ELR (cell line): ENCODE measurements around the gene RBBP9.
A peak's percentile ranks its signal among the peaks of the same experiment; 100 is the strongest.
"Not testable (repeated sequence)": the region's sequence is repeated elsewhere in the genome, so short reads cannot be mapped to it uniquely, and the experiment has no call there.

Experiments
- DNase-seq: peaks from one replicate; pipeline ENCODE4 v3.0.0-alpha.2; 2015; ENCODE audit warnings: low read depth

Gene RBBP9

DNA sequence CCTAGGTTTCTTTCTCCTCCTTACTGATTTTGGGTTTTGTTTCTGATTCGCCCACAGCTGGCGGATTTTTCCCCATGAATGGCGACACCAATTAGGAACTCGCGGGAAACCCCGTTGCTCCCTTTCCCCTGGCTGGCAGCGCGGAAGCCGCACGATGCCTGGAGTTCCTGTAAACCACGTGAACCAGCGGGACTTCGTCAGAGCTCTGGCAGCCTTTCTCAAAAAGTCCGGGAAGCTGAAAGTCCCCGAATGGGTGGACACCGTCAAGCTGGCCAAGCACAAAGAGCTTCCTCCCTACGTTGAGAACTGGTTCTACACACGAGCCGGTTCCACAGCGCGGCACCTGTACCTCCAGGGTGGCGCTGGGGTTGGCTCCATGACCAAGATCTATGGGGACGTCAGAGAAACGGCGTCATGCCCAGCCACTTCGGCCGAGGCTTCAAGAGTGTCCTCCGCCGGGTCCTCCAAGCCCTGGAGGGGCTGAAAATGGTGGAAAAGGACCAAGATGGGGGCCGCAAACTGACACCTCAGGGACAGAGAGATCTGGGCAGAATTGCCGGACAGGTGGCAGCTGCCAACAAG is 7.5 kb upstream of the RBBP9 start:
- DNase-seq: no peak

DNA sequence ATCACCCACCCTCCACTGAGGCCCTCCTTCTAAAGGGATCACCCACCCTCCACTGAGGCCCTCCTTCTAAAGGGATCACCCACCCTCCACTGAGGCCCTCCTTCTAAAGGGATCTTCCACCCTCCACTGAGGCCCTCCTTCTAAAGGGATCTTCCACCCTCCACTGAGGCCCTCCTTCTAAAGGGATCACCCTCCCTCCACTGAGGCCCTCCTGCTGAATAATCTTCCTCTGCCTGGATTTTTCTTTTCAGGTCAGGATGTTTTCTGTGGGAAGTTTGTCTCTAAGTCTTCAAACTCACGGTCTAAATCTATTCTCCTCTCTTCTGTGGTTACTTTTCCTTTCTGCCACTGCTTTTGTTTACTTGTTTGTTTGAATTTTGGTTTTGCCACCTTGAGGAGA is 4.6 kb upstream of the RBBP9 start:
- DNase-seq: not testable (repeated sequence)

DNA sequence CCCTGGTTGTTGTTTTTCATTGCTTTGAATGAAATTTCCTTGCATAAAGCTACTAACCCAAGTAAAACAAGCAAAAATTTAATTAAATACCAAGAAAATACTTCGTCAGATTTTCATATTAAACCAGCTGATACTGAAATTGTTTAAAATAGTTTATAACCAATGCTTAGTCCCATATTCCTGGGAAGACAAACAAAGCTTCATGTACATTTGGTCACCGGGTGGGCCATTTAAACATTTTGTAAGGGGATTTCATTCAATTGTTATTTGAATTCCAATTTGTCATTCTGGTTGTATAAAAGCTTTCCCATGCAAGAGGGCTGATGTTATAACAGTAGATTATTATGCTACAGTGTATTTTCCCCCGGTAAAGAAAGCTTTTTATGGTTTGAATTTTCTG is 578 bp upstream of the RBBP9 start:
- DNase-seq: no peak

DNA sequence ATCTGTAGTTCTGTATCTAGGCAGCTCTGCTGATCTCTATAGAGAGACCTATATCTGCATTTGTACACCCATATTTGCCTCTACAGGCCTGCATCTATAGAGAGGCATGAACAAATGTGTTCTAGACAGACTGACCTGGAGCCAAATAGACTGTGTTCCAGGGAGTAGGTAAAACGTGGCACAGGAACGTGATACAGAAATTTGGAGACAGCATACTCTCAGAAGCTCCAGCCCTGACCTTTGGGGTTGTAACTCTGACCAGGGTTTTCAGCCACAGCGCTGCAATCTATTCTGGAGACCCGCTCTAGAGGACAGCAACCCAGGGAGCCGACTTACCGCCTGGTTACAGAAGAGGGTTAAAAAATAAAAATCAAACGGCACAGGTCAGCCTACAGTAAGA is 983 bp downstream of the RBBP9 start:
- DNase-seq: peak; percentile 17

DNA sequence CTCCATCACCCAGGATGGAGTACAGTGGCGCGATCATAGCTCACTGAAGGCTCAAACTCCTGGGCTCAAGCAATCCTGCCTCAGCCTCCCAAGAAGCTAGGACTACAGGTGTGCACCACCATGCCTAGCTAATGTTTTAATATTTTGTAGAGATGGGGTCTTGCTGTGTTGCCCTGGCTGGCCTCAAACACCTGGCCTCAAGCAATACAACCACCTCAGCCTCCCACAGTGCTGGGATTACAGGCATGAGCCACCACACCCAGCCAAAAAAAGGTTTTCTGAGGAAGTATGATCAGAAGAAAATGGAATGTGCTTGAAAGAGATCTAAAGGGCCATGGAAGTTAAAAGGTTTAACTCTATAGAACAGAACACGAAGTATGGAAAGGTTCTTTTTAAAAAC is 8.7 kb downstream of the RBBP9 start:
- no peak for DNase-seq

DNA sequence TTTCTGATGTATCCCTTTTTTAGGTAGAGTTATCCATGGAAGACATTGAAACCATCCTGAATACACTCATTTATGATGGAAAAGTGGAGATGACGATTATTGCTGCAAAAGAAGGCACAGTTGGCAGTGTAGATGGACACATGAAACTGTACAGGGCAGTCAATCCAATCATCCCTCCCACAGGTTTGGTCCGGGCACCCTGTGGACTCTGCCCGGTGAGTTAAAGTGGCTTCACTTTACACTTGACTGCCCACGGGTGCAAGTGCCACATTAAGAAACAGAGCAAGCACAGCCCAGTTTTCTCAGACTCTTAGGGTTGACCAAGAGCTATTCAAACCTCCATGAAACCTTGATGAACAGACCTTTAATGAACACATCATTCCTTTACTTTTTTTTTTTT is 15.4 kb downstream of the RBBP9 start:
- no peak for DNase-seq

DNA sequence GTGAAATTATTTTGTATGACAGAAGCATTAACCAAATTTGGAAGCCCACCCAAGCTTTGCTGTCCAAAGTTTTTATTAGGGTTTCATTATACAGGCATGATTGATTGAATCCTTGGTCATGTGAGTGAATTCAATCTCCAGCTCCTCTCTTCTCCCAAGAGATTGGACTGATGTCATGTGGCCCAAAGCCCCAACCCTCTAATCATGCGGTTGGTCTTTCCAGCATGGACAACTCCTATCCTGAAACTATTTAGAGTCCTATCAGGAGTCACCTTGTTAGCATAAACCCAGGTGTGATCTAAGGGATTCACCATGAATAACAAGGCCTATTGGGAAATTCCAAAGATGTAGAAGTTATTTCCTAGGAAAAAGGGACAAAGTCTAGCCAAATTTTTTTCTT is 19.2 kb downstream of the RBBP9 start:
- DNase-seq: no peak

DNA sequence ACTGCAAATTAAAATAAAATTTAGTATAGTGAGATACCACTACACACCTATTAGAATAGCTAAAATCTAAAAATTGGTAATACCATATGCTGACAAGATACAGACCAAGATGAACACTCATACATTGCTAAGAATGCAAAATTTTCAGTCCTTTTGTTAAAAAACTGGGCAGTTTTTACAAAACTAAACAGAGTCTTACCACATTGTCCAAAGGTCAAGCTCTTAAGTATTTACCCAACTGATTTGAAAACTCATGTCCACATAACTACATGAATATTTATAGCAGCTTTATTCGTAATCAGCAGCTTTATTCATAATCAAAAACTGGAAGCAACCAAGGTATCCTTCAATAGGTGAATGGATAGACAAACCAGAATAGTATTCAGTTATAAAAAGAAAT is 19.8 kb downstream of the RBBP9 start:
- no peak for DNase-seq

DNA sequence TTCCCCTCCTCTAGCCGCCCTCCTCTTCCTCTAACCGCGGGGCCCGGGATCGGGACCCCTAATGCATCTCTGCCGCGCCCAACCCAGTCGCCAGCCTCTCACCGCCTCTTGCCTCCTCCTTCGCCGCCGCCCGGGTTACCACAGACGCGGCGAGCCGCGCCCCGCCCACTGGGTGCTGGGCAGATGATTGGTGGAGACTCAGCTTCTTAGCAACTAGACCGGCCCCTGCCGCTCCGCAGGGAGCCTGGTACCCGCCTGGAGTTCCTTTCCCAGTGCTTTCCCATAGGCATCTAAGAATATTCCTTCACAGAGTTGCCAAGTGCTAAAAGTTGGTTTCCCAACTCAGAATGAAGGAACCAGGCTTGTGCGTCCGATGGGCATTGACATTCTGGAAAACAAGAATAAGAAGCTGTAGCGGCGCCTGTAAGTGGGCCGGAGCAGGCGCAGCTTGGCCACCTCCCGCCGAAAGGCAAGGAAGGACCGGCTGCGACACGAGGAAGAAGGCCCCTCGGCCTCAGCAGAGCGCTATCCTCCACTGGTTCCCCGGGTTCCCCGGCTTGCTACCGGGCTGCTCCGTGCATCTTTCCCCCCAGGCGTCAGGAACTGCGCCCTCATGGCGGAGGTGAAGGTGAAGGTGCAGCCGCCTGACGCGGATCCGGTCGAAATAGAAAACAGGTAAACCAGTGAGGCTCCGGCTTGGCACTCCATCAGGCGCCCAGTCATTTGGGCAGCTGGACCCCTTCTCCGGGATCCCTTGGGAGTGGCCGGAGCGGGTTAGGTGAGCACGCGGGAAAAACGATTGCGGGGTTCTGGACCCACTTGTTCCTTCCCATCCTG is 29.9 kb downstream of the RBBP9 start, which contains the start of the genes DZANK1 and POLR3F:
Gene DZANK1 (minus strand): TSS at position 137 of the 837 bp plus-strand sequence. CDS start 1,672 bp downstream, outside the sequence.
Gene POLR3F (plus strand): TSS at position 497 of the 837 bp plus-strand sequence. CDS start 117 bp downstream, at position 614.
- peak; percentile 97 for DNase-seq

DNA sequence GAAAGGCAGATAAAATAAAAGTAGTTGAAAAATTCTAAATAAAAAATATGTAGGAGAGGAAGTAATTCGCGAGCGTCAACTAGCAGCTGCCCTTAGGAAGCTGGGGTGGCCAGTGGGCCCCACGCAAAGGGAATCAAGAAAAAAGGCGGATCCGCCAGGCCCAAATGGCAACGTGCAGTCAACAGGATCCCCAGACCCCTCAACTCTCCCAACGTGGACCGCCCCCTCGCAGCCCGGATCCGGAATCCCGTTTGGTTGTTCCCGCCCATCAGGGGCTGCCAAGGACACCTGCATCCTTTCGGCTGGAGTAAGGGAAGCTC is 30.5 kb downstream of the RBBP9 start:
- DNase-seq: no peak

DNA sequence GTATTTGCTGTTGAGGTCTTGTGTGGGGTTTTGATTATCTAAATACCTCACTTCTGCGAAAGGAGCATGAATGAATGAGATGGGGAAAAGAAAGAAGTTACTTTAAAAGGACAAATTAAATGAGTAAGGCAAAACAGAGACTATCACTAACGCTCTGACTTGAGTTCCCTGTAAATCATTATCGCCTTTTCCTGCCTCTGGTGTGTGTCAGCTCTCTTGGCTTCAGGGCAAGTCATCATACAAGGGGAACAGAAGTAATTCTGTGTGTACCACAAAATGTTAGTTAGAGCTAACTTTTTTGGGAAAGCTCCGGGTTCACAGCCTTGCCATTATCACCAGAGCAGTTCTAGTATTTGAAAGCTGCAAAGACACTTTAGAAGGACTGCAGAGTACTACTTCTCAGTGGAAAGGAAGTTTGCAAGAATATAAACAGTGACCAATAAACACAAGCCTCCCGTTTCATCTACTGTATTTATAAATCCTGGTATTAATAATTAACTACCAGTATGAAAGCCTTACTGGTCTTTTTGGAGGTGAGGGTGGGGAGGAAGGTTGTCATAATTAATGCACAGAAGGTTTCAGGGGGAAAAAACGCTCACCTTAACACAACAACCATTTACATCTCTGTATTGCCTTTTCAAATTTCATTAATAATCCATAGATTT is 31.4 kb downstream of the RBBP9 start:
- DNase-seq: no peak

DNA sequence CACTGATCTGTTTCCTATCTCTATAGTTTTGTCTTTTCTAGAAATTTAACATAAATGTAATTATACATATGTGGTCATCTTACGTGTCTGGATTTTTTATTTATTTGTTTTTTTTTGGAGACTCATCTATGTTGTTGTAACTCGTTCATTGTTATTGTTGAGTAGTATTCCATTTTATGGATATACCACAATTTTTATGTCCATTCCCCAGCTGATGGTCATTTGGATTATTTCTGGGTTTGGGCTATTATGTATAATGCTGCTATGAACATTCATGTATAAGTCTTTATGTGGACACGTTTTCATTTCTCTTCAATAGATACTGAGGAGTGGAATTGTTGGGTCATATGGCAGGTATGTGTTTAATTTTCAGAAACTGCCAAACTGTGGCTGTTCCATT is 40.4 kb downstream of the RBBP9 start:
- no peak for DNase-seq

DNA sequence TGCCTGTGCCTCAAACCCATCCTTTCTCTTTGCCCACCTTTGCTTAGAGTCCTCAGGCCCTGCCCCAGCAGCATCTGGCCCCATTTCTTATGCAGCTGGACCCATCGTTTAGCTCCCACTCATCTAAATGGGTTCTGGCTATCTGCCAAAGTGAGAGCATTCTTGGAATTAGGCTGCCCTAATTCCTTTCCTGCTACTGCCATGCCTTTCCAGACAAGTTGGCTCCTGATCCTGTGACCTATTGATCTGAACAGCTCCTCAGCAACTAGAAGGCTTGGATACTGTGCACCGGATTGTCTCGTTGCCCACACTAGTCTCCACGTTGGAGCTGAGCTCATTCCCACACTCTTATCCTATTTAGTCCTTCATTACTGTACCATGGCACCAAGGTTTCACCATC is 53.1 kb downstream of the RBBP9 start:
- peak; percentile 16 for DNase-seq

DNA sequence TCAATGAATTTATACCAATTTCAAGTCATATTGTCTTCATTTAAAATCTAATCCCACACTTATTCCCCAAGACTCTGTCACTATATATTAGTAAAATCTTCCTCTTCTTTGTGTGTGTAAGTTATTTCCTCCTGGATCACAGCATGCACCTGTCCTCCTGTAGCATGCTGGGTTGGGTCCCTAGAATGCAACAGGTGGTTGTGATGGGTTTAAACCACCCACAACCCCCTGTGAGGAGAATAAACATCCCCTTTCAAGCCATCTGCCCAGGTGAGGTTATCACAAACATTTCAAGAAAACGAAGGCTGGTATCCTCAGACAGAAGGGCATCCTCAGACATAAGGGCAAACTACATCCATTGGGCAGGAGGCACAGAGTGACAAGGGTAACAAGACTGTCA is 56.6 kb downstream of the RBBP9 start:
- DNase-seq: no peak

DNA sequence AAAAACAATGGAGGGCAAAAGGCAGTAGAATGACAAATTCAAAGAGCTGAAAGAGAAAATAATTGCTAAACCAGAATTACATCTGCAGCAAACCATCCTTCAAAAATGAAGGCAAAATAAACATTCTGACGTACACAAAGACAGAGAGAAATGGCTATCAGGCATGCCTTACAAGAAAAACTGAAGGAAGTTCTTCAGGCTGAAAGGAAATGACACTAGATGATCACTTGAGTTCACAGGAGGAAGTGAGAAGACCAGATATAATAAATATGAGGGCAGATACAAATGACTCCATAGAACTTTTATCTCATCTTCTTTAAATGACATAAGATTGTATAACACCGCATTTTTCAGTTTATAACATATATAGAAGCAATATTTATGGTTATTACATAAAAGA is 60.2 kb downstream of the RBBP9 start:
- DNase-seq: no peak
